GM21390 (cell line): ENCODE data around the gene PFKL.

ENCODE experiments used
- ATAC-seq: cut with Tn5 transposase; IDR thresholded peaks from one replicate; pipeline ENCODE4 v1.9.1; 2021; ENCODE audit not compliant: unreplicated experiment

The PFKL gene

GRCh38 chr21:44374601-44375280 lies 74.9 kb downstream of the PFKL start:
- ATAC-seq: no peak

- ATAC-seq: no peak
Observed at GRCh38 chr21:44375281-44375651, 75.4 kb downstream of the PFKL start.

DNA sequence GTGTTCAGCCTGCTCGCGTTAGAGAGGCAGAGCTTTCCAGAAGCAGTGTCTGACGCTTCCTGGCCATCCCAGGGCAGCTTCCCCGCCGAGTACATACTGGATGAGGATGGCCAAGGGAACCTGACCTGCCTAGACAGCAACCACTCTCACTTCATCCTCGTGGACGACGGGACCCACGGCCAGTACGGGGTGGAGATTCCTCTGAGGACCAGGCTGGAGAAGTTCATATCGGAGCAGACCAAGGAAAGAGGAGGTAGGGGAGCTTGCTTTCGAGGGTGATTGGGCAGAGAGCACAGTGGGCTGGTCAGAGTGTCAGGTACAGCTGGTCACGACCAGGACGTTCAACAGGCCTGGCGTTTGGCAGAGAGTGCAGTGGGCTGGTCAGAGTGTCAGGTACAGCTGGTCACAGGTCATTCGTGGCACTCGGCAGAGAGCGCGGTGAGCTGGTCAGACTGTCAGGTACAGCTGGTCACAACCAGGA lies 75.9 kb downstream of the PFKL start:
- no peak for ATAC-seq

GRCh38 chr21:44376606-44377005 lies 76.8 kb downstream of the PFKL start:
- ATAC-seq: no peak
